GM12878 (cell line): ENCODE results near the gene RB1. TPM values are rescaled to one million over a fixed set of nuclear protein-coding genes. Genes with fewer than 3 reads are reported as not detected.

Experiments used
- ATAC-seq: fragments of 200-7000 bp; cut with Tn5 transposase; 3 replicates; pipeline ENCODE4 v1.9.1; 2020; ENCODE audit warnings: mild to moderate bottlenecking, moderate library complexity
- BruUV-seq: library from RNA; stranded (reverse); fragments of 400-500 nt; replicated peaks from 2 replicates; lab custom pipeline; 2021; lab: Mats Ljungman, UMichigan
- CTCF ChIA-PET: fragments of 300-600 bp; sonication (Branson Sonifier 250); formaldehyde crosslinking; extraction: SDS; loops from one replicate; lab custom pipeline; 2021; ENCODE audit warnings: inconsistent platforms; lab: Yijun Ruan, JAX
- POLR2A ChIA-PET: fragments of 350-600 bp; formaldehyde crosslinking; extraction: SDS; loops from one replicate; lab custom pipeline; 2021; ENCODE audit warnings: inconsistent platforms; lab: Charles Lee
- RAD21 ChIA-PET: fragments of 300-600 bp; sonication (Branson Sonifier 250); formaldehyde crosslinking; loops from one replicate; lab custom pipeline; 2023; ENCODE audit warnings: antibody characterized with exemption; ENCODE audit not compliant: unreplicated experiment; lab: Charles Lee
- SMC1A ChIA-PET: fragments of 300-600 bp; sonication (Branson Sonifier 250); formaldehyde crosslinking; loops from one replicate; lab custom pipeline; 2023; ENCODE audit not compliant: unreplicated experiment, uncharacterized antibody; lab: Charles Lee
- DNase-seq: peaks from one replicate; pipeline ENCODE4 v3.0.0-alpha.2; 2011; ENCODE audit warnings: low read depth, low spot score
- FAIRE-seq: peaks from 3 replicates; lab custom pipeline; 2011; peaks lifted over from hg19 to GRCh38; lab: Jason Lieb, UNC
- H2AFZ ChIP-seq: 2 replicates; pipeline ENCODE4 v1.6.0; 2011; ENCODE audit warnings: low read depth, low read length, control low read depth; ENCODE audit not compliant: control insufficient read depth
- H3K27ac ChIP-seq: 2 replicates; pipeline ENCODE4 v1.5.1; 2011; ENCODE audit warnings: control low read depth; ENCODE audit not compliant: control insufficient read depth, insufficient read depth
- H3K27me3 ChIP-seq, 2 experiments: replicated peaks in 1 of 2; 2 replicates each; pipeline versions ENCODE4 v1.6.0 to v1.6.1; 2011; ENCODE audit warnings: low read length in 1 of 2; ENCODE audit not compliant: control insufficient read depth in 2 of 2, insufficient read depth in 2 of 2
- H3K36me3 ChIP-seq, 2 experiments: 2 replicates each; pipeline ENCODE4 v1.5.1; 2011; ENCODE audit warnings: low read length in 1 of 2; ENCODE audit not compliant: control insufficient read depth in 2 of 2, insufficient read depth in 2 of 2
- H3K4me1 ChIP-seq: 2 replicates; pipeline ENCODE4 v1.6.1; 2011; ENCODE audit warnings: mild to moderate bottlenecking, low read length, moderate library complexity, mixed read lengths; ENCODE audit not compliant: control insufficient read depth, insufficient read depth
- H3K4me2 ChIP-seq: 2 replicates; pipeline ENCODE4 v1.6.0; 2011; ENCODE audit warnings: control low read depth; ENCODE audit not compliant: control insufficient read depth, insufficient read depth
- H3K4me3 ChIP-seq: fragments of 200-600 bp; sonication (generic); 2 replicates; pipeline ENCODE4 v1.5.1; 2016
- H3K79me2 ChIP-seq: 2 replicates; pipeline ENCODE4 v1.6.0; 2011; ENCODE audit warnings: low read length; ENCODE audit not compliant: control insufficient read depth, insufficient read depth
- H3K9ac ChIP-seq: 2 replicates; pipeline ENCODE4 v1.8.0; 2011; ENCODE audit warnings: low read length, control low read depth, mixed read lengths; ENCODE audit not compliant: control insufficient read depth, insufficient read depth
- H3K9me3 ChIP-seq: replicated peaks from 3 replicates; pipeline ENCODE4 v1.5.1; 2011; ENCODE audit warnings: mild to moderate bottlenecking, low read length; ENCODE audit not compliant: control insufficient read depth, insufficient read depth
- H4K20me1 ChIP-seq: 2 replicates; pipeline ENCODE4 v1.6.0; 2011; ENCODE audit not compliant: control insufficient read depth, insufficient read depth
- CBFB ChIP-seq: IDR thresholded peaks from 2 replicates; pipeline ENCODE4 v1.6.1; 2016; ENCODE audit warnings: antibody characterized with exemption, low read depth
- IRF5 ChIP-seq: fragments of 450-650 bp; IDR thresholded peaks from 2 replicates; pipeline ENCODE4 v1.6.1; 2017; ENCODE audit warnings: borderline replicate concordance
- MTA3 ChIP-seq: IDR thresholded peaks from 2 replicates; pipeline ENCODE4 v1.6.1; 2012; ENCODE audit warnings: low read length, inconsistent platforms, borderline replicate concordance
- RUNX3 ChIP-seq: IDR thresholded peaks from 2 replicates; pipeline ENCODE4 v1.6.1; 2012; ENCODE audit warnings: low read length, inconsistent platforms
- WGBS: methylation state at CpG from one replicate; pipeline ENCODE4 v1.1.6; 2016; ENCODE audit warnings: low lambda C conversion rate; ENCODE audit not compliant: insufficient replicate concordance, insufficient coverage; ENCODE audit errors: missing lambda C conversion rate; 5-methylcytosine and 5-hydroxymethylcytosine counted together
- in situ Hi-C: fragments of 300-500 bp; cut with MboI; formaldehyde crosslinking; loops from 9 replicates; pipeline ENCODE4 v1.14.3; 2018; ENCODE audit warnings: mixed read lengths
- intact Hi-C: fragments of 100-400 bp; cut with micrococcal nuclease; formaldehyde crosslinking; loops from one replicate; pipeline ENCODE4 v1.14.2; 2022; ENCODE audit not compliant: unreplicated experiment
- polyA plus RNA-seq, 11 experiments: library from polyadenylated mRNA; depleted of rRNA in 4 of 11; unstranded in 6 of 11; stranded (reverse) in 5 of 11; fragments of >200 nt; fragmentation: Nextera tagmentation in 4 of 11; fragmentation: Illumina TruSeq in 1 of 11; extraction: Ambion mirVana in 4 of 11; extraction: Trizol in 1 of 11; gene quantifications; 1 replicate in 1 of 11; 2 replicates in 10 of 11; pipeline versions ENCODE4 v1.2.1 to v1.2.3, GENCODE V29; 2011 to 2016; ENCODE audit warnings: inconsistent platforms in 2 of 11, missing spikeins in 2 of 11, low read depth in 1 of 11
- total RNA-seq, 4 experiments: library from RNA; depleted of rRNA in 3 of 4; stranded (reverse); fragments of >200 nt in 3 of 4; fragmentation: Illumina TruSeq in 1 of 4; extraction: Trizol in 1 of 4; gene quantifications; 2 replicates each; pipeline versions ENCODE4 v1.2.1 to v1.2.3, GENCODE V29; 2013 to 2021
- TF ChIP-seq, protein P1 (sequence below): IDR thresholded peaks from 2 replicates; pipeline ENCODE4 v1.6.1; 2011; ENCODE audit warnings: low read depth, mild to moderate bottlenecking, low read length, moderate library complexity, borderline replicate concordance; ENCODE audit errors: extremely low read depth
- TF ChIP-seq, protein P2 (sequence below): fragments of 450-650 bp; conservative IDR thresholded peaks from 2 replicates; pipeline ENCODE4 v1.6.1; 2017; ENCODE audit warnings: mild to moderate bottlenecking, moderate library complexity

Gene RB1
- total and polyA plus RNA-seq, 10 of the 15 experiments (the other 5 are each of a cell fraction or from before 2014, with no cell fraction given): 2.8 to 45.0 (median 8.3) TPM

GRCh38 chr13:48411841-48412531 is 108.4 kb downstream of the RB1 start:
- RAD21 ChIA-PET: interaction anchor here (1.0 to 1.5 kb wide), 4 partner anchors 9 to 122 kb away, joined by 4 read pairs; no protein-coding TSS in a partner anchor
- no peaks in the 10 kb centered on the region for H3K4me1 ChIP-seq
- H3K4me2 ChIP-seq: no peak overlapping the region; the same call in 1 of the 2 replicates
- peaks cover 7% of the 10 kb centered on the region; the same call in 2 of the 3 replicates for H3K9me3 ChIP-seq
- H3K27ac ChIP-seq: peak overlapping the region; percentile 73
- no peak for TF ChIP-seq IRF5
- TF ChIP-seq, protein P1, sequence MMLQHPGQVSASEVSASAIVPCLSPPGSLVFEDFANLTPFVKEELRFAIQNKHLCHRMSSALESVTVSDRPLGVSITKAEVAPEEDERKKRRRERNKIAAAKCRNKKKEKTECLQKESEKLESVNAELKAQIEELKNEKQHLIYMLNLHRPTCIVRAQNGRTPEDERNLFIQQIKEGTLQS: no peak
- no peak for TF ChIP-seq MTA3
- TF ChIP-seq RUNX3: peak; percentile 6; the same call in 1 of the 2 replicates
- TF ChIP-seq CBFB: no peak
- TF ChIP-seq, protein P2, sequence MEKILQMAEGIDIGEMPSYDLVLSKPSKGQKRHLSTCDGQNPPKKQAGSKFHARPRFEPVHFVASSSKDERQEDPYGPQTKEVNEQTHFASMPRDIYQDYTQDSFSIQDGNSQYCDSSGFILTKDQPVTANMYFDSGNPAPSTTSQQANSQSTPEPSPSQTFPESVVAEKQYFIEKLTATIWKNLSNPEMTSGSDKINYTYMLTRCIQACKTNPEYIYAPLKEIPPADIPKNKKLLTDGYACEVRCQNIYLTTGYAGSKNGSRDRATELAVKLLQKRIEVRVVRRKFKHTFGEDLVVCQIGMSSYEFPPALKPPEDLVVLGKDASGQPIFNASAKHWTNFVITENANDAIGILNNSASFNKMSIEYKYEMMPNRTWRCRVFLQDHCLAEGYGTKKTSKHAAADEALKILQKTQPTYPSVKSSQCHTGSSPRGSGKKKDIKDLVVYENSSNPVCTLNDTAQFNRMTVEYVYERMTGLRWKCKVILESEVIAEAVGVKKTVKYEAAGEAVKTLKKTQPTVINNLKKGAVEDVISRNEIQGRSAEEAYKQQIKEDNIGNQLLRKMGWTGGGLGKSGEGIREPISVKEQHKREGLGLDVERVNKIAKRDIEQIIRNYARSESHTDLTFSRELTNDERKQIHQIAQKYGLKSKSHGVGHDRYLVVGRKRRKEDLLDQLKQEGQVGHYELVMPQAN: no peak
- H3K79me2 ChIP-seq: peaks cover 33% of the 10 kb centered on the region
- CTCF ChIA-PET: interaction anchor here (0.6 to 1.5 kb wide), 4 partner anchors 14 to 168 kb away, joined by 3 to 4 read pairs (median 3); no protein-coding TSS in a partner anchor
- DNase-seq (no peak), ATAC-seq (peak; percentile 79), FAIRE-seq (peak; percentile 41)
- H4K20me1 ChIP-seq: no peaks in the 10 kb centered on the region
- peak overlapping the region; percentile 39 for H3K4me3 ChIP-seq
- no TSS peak for BruUV-seq
- WGBS: 87% methylated on average over 13 of the region's 13 CpGs
- SMC1A ChIA-PET: interaction anchor here (0.6 to 1.4 kb wide), 6 partner anchors 9 to 168 kb away, joined by 3 to 9 read pairs (median 4); no protein-coding TSS in a partner anchor
- POLR2A ChIA-PET: interaction anchor here (0.5 kb wide), 1 partner anchor 115 kb away, joined by 3 read pairs; no protein-coding TSS in a partner anchor
- no peaks in the 10 kb centered on the region for H3K27me3 ChIP-seq
- H3K36me3 ChIP-seq: peaks cover 0 to 3% of the 10 kb centered on the region in 2 experiments; a peak in 2 of 4 replicates
- H2AFZ ChIP-seq: no peak overlapping the region
- intact Hi-C loops: no loop called here
- in situ Hi-C loops: no loop called here
- peak overlapping the region; percentile 46 for H3K9ac ChIP-seq
